HG03460 (cell line): Measurements from ENCODE around the gene USB1.
"Not testable (repeated sequence)": the region's sequence is repeated elsewhere in the genome, so short reads cannot be mapped to it uniquely, and the experiment has no call there.

Source experiments
- ATAC-seq: cut with Tn5 transposase; IDR thresholded peaks from one replicate; pipeline ENCODE4 v1.9.1; 2021; ENCODE audit not compliant: unreplicated experiment

Gene USB1

GRCh38 chr16:57969451-57970123 is 31.6 kb upstream of the USB1 start:
- no peak for ATAC-seq

- ATAC-seq, result no peak
Measured at GRCh38 chr16:57970319-57970718, 30.9 kb upstream of the USB1 start.

GRCh38 chr16:57970970-57971369 is 30.2 kb upstream of the USB1 start, which contains the start of gene CNGB1:
TSS of gene CNGB1 (minus strand) at chr16:57971128. CDS start at chr16:57967286, 3,842 bp downstream.
- ATAC-seq, result no peak

- no peak for ATAC-seq
Measured at GRCh38 chr16:57971848-57972247, 29.4 kb upstream of the USB1 start.

- no peak for ATAC-seq
Measured at GRCh38 chr16:57972306-57972705, 28.9 kb upstream of the USB1 start.

GRCh38 chr16:57976331-57976796 is 24.8 kb upstream of the USB1 start:
- ATAC-seq, result no peak

- no peak for ATAC-seq
Measured at GRCh38 chr16:57977418-57978069, 23.7 kb upstream of the USB1 start.

- ATAC-seq, result not testable (repeated sequence)
Measured at GRCh38 chr16:57978070-57978465, 23.1 kb upstream of the USB1 start.

- no peak for ATAC-seq
Measured at GRCh38 chr16:57979006-57979585, 22.1 kb upstream of the USB1 start.

- ATAC-seq, result no peak
Measured at GRCh38 chr16:57981636-57982035, 19.6 kb upstream of the USB1 start.

GRCh38 chr16:57982385-57982784 is 18.8 kb upstream of the USB1 start:
- no peak for ATAC-seq

- peak; percentile 71 for ATAC-seq
Measured at GRCh38 chr16:57984443-57985203, 16.6 kb upstream of the USB1 start.

GRCh38 chr16:57985204-57986181 is 15.7 kb upstream of the USB1 start:
- peak; percentile 35 for ATAC-seq

- ATAC-seq, result no peak
Measured at GRCh38 chr16:57986196-57986595, 15.0 kb upstream of the USB1 start.

- ATAC-seq, result no peak
Measured at GRCh38 chr16:57987441-57988177, 13.6 kb upstream of the USB1 start.

- no peak for ATAC-seq
Measured at GRCh38 chr16:57988929-57989328, 12.3 kb upstream of the USB1 start.

GRCh38 chr16:57991551-57992059 is 9.6 kb upstream of the USB1 start:
- ATAC-seq, result no peak

GRCh38 chr16:57992084-57992483 is 9.1 kb upstream of the USB1 start:
- ATAC-seq, result no peak

- ATAC-seq, result no peak
Measured at GRCh38 chr16:57993438-57993837, 7.8 kb upstream of the USB1 start.
